NK-92 (cell line): ENCODE data around the gene ARL15.

ENCODE experiments used
- DNase-seq: peaks from one replicate; lab custom pipeline; 2025; ENCODE audit not compliant: unreplicated experiment; lab: John Stamatoyannopoulos, UW

ARL15 gene

GRCh38 chr5:54214722-54215121 lies 95.7 kb downstream of the ARL15 start:
- DNase-seq: no peak

- no peak for DNase-seq
Observed at GRCh38 chr5:54212331-54212730, 98.0 kb downstream of the ARL15 start.

DNA sequence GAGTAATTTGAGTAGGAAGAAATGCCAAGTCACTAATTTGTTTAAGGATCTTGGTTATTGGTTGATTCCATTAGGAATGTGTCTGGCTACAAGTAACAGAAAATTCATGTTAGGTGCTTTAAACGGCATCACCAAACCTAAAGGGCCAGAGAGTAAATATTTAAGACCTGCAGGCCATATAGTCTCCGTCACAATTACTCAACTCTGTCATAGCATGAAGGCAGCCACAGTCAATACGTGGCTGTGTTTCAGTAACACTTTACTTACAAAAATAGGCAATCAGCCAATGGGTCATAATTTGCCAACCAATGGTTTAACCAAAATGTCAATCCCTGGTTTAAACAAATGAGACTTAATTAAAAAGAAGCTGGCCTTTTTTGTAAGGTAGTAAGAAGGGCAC lies 98.5 kb downstream of the ARL15 start:
- DNase-seq: no peak

DNA sequence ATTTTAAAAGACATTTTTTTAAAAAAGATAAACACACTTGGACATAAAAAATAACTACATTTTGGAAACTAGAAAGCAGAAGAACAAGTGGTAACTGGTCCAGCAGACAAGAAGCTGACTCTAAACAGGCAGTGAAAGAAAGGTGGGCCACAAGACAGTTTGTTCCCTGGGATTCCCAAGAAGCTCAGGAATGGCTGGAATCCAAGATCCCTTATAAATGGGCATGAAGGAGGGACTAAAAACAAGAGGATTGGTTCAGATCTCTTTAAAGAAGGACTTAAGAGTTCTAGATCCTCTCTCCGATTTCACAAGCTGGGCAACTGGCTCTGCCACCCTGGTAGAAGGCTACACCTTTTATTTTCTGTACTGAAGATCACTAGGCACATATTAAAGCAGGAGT lies 102.8 kb downstream of the ARL15 start:
- no peak for DNase-seq

DNA sequence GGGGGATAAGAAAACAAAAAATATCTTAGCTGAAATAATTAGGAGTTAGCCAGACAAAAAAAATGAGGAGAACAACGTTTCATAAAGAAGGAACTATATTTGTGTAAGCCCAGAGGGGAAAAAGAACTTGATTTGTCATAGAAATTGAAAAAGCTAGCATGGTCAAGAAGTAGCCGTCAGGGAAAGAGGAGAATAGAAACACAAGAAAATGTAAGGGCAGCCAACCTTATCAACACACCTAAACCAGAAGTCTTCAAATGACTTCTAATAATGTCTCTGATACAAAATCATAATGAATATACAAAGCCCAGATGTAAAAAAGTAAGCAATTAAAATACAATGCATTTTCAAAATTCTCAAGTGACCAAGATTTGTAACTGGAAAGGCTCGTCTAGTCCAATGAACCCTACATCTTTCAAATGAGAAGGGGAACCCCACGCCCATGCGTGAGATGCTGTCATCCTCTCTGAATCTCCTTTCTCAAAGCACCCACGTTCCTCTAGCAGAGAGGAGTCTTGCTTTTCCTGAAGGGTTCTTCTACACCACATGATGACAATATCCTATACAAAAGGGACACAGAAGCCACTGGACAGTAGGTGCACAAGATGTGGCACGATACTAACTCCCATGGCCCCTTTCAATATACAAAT lies 103.7 kb downstream of the ARL15 start:
- no peak for DNase-seq

- no peak for DNase-seq
Observed at GRCh38 chr5:54205918-54206317, 104.5 kb downstream of the ARL15 start.

GRCh38 chr5:54205453-54205852 lies 104.9 kb downstream of the ARL15 start:
- no peak for DNase-seq

- DNase-seq: no peak
Observed at GRCh38 chr5:54197018-54197417, 113.4 kb downstream of the ARL15 start.

DNA sequence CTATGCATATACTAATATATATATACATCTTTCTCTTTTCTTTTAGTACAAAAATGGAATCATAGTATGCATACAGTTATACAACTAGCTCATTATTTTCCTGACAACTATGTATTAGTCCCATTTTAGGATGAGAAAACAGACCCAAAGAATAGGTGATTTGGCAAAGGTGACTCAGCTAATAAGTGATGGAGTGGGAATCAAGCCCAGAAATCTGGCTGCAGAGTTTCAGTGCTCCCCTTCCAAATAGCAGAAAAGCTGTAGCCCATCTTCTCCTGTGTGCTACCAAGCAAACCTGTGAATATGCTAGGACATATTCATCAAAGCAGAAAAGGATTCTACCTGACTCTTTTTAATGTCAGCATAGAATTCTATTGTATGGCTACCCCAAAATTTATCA lies 114.7 kb downstream of the ARL15 start:
- DNase-seq: no peak

DNA sequence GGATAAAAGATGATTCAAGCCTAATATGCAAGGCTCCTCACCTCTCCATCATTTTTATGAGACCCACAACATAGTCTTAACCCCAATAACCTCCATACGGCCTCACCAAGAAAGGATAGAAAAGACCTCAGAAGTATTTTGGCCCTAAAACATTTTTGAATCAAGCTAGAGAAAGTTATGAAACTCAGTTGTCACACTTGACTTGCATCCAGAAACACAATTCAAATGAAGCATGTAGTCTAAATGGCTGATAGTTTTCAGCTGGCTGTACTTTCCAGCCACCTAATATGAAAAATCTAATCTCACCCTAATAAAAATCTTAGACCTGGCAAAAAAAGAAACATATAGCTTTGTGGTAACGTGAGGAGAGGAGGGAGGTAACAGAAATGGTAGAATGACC lies 116.1 kb downstream of the ARL15 start:
- no peak for DNase-seq

GRCh38 chr5:54187694-54188093 lies 122.7 kb downstream of the ARL15 start:
- no peak for DNase-seq

GRCh38 chr5:54186912-54187445 lies 123.4 kb downstream of the ARL15 start:
- no peak for DNase-seq

GRCh38 chr5:54186108-54186507 lies 124.3 kb downstream of the ARL15 start:
- no peak for DNase-seq

GRCh38 chr5:54184806-54185205 lies 125.6 kb downstream of the ARL15 start:
- no peak for DNase-seq

GRCh38 chr5:54180630-54181031 lies 129.7 kb downstream of the ARL15 start:
- no peak for DNase-seq

GRCh38 chr5:54178991-54179390 lies 131.4 kb downstream of the ARL15 start:
- DNase-seq: no peak

DNA sequence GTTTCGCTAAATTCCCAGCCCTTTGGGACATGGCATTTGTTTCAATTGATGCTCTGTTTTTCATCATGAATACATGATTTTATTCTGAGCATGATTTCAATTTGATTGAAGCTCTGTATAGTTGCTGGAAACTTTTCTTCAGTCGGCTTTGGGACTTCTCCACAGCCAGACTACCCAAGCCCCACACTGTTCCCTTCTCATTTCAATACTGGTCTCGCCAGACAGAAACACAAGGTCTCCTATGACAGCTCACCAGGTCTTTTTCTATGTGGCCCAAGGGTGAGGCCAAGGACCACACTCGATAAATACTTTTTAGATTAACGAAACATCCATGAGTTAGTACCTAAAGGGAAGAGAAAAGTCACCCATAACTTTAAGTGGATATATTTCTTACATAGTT lies 132.2 kb downstream of the ARL15 start:
- no peak for DNase-seq

- no peak for DNase-seq
Observed at GRCh38 chr5:54177058-54177457, 133.3 kb downstream of the ARL15 start.

DNA sequence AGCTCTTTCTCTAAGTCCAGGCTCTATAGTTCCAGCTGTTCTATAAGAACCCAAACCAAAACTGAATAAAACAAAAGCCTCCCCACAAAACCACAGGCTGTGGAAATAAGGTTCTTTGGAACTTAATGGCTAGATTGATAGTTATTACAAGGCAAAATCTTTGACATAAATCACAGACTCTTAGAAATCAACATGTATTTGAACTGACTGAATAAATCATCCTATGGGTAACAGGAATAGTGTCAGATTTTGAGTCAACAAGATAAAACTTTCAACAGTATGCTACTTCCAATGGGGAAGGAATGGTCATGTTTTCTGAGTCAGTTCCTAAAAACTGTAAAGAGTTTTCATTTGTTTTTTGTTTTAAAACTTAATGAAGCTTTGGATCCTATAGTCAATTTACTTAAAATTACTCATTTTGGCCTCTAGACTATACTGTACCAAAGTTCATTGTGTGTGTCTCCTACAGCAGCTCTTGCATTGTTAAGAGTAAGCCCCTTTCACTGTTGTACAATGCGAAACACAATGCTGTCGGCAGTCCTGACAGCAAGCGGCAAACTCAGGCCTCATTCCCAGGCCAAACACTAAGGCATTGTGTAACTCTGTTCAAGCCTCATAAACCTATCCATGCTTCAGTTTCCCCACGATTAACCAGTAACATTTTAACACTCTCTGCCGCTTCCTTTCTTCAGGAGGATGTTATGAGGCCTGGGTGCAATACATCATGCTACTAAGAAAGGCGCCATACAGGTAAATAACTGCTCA lies 134.1 kb downstream of the ARL15 start:
- no peak for DNase-seq

DNA sequence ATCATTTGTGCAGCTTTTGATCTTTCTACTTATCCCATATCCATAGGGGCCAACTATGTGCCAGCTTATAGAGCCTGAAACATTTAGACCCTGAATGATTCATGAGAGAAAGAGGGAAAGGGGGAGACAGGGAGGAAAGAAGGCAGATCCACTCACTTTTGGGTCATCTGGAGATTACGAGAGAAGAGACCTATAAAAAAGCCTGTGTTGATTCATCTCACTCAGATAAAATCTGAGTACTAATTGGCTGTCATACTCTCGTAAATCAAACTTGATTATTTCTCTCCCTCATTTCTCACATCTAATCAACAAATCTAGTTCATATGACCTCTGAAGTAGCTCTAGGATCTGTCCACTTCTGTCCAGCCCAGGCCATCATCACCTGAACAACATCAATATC lies 137.1 kb downstream of the ARL15 start:
- DNase-seq: no peak

DNA sequence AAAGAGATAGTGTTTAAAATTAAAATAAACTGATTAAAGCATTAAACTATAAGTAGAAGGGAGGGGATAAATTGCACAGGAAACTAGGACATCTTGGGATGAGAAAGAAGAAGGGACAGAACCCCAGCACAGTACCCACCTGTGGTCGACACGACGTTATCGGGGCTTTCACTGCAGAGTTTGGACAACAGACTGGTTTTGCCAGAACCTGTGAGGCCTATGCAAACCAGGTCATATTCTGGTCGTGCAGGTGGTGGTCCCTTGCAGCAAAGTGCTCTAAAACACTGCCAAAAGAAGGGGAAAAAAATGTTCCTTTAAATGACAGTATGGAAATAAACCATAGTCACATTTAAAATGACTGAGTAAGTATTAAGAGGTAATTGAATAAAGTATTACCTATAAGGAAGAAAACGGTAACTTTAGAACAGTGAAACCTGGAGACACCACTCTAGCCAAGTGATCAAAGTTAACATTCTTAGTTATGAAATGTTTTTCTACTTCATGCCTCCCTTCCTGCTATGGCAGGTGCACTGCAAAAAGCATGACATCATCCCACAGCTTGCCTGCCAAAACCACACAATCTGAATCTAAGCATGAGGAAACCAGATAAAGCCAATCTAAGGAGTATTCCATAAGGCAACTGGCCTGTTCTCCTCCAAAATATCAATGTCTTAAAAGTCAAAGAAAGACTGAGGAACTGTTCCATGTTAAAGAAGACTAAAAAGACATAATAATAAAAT lies 138.6 kb downstream of the ARL15 start:
- no peak for DNase-seq

GRCh38 chr5:54165687-54166086 lies 144.7 kb downstream of the ARL15 start:
- no peak for DNase-seq
